GM12892 (cell line): ENCODE results near the gene MOB3B.

Experiments
- POLR2A ChIP-seq: IDR thresholded peaks from 2 replicates; pipeline ENCODE4 v1.6.1; 2011; ENCODE audit warnings: low read depth, low read length, control low read depth
- TAF1 ChIP-seq: IDR thresholded peaks from 2 replicates; pipeline ENCODE4 v1.6.1; 2011; ENCODE audit warnings: low read depth, mild to moderate bottlenecking, control low read depth, low read length, borderline replicate concordance

- TF ChIP-seq TAF1 (no peak), POLR2A (no peak)
Measured at GRCh38 chr9:27311184-27311583, 218.4 kb downstream of the MOB3B start.
